EL (cell line): ENCODE measurements around the gene EDEM3.
"Not testable (repeated sequence)": the region's sequence is repeated elsewhere in the genome, so short reads cannot be mapped to it uniquely, and the experiment has no call there.

Experiments
- DNase-seq: peaks from one replicate; pipeline ENCODE4 v3.0.0-alpha.2; 2016

EDEM3 gene

DNA sequence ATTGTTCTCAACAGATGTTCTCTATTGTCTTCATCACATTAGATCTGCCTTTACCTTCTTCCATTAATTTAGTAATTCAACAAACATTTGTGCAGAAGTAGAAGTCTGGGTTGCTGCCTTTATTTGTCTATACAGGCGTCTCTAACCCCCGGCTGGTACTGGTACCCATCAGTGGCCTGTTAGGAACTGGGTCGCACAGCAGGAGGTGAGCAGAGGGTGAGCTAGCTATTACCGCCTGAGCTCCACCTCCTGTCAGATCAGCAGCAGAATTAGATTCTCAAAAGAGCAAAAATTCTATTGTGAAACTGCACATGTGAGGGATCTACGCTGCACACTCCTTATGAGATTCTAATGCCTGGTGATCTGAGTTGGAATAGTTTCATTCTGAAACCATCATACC is 12.9 kb upstream of the EDEM3 start:
- DNase-seq = no peak

DNA sequence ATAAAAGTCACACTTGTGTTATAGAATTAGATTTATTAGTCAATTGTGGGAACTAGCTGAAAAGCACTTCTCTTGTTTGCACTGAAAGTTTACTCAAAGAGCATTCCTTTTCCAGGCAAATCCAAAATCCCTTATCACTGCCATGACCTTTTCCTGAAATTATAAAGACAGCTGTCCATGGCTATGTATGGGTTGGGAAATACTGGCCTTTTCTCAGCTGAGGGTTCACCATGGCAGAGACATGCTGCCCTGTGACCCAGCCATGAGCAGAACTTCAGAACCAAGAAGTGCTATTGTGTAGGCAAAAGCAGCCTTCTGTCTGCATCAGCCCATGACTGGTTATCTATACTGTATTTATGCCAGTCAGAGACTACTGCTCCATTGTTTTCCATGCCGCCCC is 9.8 kb upstream of the EDEM3 start:
- no peak for DNase-seq

DNA sequence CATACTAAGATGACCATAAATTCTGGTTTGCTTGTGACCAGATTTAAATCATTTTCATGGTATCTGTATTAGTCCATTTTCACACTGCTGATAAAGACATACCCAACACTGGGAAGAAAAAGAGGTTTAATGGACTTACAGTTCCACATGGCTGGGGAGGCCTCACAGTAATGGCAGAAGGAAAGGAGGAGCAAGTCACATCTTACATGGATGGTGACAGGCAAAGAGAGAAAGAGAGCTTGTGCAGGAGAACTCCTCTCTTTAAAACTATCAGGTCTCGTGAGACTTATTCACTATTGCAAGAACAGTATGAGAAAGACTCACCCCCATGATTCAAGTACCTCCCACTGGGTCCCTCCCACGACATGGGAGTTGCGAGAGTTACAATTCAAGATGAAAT is 8.9 kb upstream of the EDEM3 start:
- DNase-seq = not testable (repeated sequence)

DNA sequence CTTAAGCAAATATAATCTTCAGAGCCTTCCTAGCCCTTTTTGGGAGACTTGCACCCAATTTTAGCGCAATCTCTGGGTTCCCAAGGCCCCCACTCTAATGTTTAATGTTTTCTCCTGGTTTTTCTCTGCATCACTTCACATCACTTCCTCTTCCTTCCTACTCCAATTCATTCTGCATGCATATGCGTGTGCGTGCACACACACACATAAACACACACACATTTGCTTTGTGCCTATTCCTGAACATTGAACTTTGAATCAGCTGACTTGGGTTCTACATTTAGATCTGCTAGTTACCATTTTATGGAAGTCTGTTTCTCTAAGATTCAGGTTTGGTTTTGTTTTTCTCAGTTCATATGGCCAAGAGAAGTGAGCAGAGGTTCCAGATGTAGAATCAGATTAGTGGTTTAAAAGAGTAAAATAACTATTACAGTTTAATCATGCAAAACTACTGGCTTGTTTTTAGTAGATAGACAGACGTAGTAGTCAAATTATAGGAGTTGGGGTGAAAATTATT is 7.4 kb upstream of the EDEM3 start:
- no peak for DNase-seq

DNA sequence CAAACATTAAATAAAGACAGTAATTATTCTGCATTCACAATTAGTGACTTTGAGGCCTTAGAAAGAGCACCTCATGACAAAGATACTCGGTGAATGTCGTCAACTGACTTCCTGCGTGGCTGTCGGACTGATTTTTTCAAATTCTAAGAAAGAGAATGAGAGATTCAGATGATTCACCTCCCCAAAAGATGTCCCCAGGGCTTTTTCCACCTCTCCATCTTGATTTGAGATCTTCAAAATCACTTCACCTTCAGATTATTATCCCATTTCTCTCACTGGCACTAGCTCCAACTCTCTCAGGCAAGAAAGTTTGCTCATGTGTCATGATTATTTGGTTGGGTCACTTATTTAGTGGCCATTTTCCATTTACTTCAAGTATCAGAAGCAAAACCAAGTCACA is 5.0 kb upstream of the EDEM3 start:
- DNase-seq = no peak

DNA sequence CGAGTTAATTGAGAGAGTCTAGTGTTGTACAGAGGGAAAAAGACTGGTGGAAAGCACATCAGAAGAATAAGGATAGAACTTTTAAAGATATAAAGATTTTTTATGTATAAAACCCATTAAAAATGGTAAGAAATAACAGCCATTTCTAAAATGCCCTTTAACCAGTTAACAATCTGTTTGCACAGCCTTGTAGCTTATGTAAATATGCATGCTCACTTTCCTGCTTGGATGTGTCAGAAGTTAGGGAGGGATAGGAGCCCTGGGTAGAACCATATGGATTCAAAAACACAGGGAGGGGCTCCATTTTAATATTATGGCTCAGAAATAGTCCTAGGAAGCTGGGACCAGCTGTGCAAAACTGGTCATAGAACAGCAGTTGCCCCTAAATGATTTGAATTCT is 4.5 kb upstream of the EDEM3 start:
- no peak for DNase-seq

DNA sequence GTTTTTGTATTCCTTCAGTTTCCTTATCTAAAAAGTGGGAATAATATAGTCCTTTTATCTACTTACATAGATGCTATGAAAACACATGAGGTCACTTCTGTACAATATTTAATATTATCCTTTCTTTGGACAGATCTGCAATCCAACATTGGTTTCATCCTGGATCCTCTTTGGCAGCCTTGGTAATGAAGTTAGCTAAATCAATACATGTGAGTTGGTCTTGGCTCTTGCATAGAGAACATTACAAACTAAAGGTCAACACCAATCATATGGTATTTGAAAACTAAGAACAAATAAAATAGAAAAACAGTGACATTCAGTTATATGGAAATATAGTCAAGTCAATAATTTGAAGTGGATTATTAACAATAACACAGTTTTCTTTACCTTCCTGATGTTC is 3.2 kb upstream of the EDEM3 start:
- no peak for DNase-seq

DNA sequence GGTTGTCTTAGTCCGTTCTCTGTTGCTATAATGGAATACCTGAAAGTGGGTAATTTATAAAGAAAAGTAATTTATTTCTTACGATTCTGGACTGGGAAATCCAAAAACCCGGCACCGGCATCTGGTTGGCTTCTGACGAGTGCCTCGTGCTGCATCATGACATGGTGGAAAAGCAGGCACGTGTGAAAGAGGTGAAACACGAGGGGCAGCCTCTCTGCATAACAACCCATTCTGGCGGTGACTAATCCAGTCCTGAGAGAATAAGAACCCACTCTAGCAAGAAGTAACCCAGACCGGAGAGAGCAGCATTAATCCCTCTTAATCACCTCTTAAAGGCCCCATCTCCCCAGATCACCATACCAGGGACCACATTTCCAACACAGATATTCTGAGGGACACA is 2.7 kb upstream of the EDEM3 start:
- DNase-seq = no peak

DNA sequence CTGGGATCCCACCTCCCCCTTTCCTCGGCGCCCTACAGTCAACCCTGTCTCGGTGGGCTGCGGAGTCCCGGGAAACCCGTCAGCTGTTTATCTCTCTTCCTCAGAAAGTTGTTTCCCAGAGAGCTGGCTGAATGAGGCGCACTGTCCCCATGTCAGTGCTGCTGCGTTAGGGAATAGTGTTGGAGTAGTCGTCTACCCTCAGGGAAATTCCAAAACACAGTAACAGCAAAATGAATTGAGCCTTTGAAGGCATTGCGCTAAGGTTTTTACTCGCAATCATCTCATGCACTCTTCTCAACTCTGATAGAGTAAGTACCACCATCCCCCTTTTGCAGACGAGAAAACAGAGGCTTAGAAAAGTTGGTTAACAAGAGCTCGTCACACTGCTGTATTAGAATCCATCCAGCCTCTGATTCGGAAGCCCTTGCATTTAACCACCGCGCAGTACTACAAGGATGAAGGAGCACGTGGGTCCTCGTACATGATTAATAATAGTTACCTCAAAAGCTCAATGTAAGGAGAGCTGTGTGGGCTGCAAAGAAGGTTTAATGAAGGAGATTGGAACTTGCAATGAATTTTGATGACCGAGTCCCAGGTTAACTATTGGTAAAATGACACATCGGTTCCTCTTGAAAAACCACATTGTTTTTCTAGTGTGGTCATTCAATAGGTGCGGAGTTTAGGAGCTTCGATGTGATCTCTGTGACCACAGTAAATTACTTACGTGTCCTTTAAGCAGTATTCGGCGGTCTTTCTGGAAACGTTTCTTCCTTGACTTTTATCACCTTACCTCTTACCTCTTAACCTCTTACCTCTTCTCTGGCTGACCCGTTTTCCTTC is 788 bp upstream of the EDEM3 start:
- DNase-seq = no peak

DNA sequence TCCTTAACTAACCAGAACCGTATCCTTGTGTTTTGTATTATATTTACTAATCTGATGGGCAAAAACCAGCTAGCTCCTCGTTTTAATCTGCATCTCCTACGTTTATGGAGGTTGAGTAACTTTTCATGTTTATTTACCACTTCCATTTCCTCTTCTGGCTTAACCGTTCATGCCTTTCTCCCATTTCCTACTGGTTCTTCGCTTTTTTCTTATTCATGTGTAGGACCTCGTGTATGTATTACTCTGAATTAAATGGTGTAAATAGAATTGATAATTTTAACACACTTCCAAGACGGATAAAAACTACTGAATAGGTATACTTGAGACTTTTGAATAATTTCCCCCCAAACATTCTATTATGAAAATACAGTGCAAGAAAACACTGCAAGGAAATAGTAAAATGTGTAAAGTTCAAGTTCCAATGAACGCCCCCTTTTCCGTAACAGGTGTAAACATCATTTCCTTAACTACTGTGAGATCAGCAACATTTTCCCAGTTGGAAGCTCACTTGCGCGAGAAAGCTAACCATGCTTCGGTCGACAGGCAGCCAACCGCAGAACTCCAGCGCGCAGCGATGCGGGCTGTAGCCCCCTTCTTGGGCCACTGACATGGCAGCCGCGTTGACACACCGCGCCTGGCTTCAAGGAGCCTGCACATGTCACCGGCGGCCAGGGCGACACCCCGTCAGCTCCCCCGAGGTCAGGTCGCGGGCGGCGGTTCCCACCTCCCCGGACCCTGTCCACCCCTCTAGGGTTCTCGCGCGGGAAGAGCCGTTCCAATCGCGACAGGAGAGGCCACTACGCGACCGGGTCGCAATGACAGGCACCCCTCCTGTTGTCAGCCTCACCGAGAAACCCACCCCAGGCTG is 816 bp downstream of the EDEM3 start:
- DNase-seq = peak; percentile 29

DNA sequence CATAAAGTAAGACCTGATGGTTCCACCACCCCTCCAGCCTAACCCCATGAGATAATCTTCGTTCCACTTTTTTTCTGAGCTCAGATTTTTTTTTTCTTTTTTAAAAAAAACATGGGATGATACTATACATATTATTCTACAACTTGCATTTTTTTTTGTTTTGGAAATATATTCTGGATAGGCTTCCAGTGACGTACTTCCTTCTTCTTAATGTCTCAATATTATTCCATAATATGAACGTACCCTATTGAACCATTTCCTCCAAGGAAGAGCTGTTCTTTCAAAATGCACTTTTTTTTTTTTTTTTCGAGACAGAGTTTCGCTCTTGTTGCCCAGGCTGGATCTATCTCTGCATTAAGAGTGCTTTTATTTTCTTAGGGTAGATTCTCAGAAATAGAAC is 1.5 kb downstream of the EDEM3 start:
- no peak for DNase-seq

DNA sequence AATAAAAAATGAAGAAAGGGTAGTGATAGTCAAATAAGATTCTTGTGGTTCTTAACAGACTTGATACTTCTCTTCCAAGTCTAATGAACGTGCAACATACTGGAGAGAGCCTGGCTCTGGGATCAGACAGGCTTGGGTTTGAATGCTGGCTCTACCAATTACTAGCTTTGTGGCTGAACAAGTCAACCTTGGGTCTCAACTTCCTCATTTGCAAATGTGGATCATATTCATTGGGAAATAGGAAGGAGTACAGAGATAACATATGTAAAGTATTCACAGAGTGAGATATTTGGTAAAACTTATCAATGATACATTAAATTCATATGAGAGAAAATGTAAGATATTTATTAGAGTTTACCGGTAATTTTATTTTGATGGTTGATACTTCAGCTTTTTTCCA is 2.0 kb downstream of the EDEM3 start:
- DNase-seq = no peak

DNA sequence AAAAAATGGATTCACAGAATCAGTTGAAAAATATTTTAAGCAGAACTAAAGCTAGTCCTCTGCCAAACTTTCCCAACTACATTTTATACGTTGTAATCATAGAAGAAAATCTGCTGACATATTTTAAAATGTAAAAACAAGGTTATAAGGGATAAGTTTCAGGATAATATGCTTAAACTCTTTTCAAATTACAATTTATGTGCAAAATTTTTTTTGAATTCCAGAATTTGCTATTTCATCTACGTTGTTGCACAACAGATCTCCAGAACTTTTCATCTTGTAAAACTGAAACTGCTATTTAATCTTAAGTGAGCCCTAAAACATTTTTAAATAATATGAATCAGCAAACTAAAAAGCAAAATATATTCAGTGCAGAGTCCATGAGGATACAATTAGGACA is 5.9 kb downstream of the EDEM3 start:
- DNase-seq = no peak

DNA sequence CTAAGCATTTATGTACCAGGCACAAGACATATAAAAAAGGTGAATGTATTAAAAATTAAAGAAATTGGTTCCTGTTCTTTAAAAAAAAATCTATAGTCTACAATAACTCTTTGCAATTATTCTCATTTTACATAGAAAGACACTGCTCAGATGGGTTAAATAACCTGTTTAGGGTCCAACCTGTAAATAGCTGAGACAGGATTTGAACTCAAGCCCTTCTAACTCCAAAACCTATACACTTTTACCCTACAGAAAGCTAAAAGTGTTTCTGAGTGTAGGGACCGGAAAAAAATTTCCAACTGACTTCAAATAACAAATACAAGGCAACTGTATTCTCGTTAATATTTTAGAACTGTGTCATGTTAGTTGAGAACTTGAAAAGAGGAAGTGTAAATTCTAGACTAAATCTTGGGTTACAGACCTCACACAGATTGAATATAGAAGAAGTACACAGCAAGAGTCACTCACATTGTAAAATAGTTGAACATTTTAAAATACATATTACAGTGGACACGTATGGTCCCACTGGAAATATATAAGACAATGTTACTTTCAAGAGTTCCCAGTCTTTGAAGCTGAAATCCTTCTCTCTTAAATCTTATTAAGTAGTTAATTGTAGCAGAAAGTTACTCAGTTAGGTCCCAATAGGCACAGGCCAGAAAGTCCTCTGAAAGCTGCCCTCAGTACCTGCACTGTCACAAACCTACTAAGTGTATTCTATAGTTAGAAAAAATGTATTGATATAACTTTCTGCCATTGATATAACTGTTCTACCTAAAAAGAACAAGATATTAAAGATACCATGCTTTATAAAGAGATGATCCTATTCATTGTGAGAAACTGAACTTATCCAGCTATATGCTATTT is 7.3 kb downstream of the EDEM3 start:
- no peak for DNase-seq

DNA sequence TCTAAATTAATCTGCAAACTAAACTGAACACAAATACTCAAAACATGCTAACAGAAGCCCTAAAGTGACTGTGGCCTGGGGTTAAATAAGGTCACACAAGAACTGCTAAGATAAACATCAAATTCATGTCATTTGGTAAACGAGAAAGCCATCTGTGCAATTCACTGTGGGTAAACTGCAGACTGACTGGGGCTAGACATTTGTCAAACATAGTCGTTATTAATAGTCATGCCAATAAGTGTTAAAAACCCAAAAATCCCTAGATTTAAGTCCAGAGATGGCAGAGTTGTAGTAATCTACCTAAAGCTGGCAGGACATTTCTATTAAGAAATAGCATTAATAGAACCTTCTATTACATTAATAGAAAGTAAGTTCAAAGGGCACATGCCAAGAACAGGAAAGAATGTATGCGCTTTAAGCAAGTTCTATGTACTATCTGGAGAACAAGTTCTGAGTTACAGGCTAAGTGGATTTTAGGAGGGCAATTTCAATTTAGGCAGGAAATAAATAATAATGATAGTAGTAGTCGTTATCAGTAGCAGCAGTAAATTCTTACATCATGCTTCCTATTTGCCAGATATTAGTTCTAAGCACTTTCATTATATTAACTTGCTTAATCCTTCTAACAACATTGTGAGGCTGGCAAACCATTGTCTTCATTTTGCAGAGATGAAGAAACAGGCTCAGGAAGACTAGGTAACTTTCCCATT is 8.6 kb downstream of the EDEM3 start:
- no peak for DNase-seq

DNA sequence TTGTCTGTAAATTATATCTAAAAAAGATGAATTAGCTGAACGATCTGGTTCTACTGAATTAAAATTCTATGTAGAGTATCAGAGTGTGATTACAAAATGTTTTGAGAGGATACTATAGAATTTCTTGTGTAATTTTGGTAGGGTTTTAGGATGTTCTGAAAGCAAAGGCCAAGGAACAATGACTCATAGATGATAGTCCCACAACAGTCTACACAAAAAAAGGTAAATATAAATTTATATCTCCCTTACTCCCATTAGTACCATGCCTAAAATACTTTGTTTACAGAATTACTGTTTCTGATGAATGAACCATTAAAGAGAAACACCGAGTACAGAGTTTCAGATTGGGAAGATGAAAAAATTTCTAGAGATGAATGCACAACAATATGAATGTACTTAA is 9.5 kb downstream of the EDEM3 start:
- no peak for DNase-seq

DNA sequence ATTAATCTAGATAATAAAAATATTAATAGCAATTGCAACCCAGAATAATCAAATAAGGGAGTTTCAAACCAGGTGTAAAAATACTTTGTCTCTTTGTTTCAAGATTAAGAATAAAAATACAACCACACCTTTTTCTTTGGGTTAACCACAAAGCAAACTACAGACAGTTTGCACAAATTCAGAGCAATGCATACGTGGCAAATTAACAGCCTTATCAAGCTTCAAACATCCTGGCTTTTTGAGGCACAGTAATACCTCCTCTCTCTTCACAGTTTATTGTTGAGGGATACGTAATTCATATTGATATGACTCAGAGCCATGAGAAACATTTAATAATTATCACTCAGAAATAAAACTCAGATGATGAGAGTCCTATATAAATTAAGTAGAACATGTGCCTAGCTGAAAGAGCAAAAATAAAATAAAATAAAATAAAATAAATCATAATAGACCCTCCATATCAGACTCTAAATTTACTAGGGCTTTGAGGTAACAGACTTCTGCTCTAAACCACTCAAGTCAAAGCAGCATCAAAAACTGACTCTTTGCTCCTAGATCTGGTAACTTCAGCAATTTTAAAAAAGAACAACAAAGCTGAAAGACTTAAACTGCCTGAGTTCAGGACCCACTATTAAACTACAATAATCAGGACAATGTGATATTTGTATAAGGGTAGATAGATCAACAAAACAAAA is 11.4 kb downstream of the EDEM3 start:
- DNase-seq = no peak

DNA sequence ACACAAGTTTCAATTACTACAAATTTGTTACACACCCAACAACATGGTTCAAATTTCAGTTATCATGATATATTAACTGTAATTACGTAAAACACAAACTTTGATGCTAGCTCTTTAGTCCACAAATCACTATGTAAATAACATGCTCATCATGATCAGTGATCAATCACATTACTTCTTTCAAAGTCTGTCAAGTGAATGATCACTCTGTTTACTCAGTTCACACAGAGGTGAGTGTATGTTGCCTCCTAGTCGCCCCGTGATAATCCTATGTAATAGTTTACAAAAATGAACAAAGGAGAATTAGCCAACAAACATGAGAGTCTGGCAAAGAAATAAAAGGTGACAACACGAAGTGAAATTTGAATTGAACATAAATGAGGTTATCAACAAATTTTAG is 14.3 kb downstream of the EDEM3 start:
- DNase-seq = no peak

DNA sequence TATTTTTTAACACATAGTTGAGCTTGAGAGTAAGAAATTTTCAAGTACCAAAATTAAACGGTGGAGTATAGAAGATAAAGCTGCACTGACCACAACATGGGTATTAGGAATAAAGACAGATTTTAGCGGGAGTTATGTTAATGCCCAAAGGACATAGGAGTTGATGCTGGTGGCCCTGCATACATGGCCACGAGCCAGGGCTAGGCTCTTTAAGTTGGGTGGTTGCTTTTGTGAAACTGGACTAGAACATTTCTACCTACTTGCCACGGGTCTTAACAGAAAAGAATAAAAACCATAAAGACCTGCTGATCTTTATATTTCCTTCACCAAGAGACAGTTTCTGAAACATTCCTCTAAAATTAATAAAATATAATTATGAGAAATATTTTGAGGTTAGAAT is 14.9 kb downstream of the EDEM3 start:
- no peak for DNase-seq

DNA sequence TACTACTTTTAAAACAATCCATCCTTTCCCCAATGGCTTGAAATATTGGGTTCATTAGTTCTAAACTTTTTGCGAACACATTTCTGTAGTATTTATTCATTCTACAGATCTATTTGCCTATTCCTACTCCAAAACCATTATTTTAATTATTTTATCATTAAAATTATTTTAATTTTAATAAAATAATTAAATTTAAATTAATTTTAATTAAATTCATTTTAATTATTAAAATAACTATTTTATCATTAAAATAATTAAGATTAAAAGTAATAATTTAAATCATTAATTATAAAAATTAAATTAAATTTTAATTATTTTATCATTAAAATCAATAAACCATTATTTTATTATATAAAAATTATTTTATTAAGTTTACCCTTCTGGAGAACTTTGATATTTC is 15.6 kb downstream of the EDEM3 start:
- no peak for DNase-seq

DNA sequence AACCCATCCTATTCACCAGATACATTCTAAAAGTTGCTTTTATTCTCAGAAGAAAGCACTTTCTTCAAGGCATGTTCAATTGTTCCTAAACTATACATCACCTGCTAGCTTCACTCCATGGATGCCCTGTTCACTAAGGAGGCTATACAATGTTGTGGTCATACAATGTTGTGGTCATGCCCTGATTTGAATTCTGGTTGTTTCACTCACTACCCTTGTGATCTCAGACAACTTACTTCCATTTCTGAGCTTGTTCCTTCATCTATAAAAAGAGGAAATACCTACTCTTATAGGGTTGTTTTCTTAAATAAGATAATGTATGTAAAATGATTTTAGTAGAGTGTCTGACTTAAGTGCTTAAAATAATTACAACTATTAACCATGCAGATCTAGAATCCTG is 19.7 kb downstream of the EDEM3 start:
- no peak for DNase-seq

DNA sequence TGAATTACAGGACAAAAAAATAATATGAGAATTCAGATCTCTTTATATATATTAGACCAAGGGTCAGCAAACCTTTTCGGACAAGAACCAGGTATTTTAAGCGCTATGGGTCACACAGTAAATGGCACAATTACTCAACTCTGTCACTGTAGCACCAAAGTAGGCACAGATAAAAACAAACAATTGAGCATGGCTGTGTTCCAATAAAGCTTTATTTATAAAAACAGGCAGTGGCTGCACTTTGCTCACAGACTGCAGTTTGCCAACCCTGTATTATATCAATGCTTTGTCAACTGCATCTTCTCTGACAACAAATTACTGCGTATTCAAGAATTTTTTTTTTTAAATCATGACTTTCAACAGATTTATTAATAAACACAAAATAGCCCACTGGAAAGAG is 29.8 kb downstream of the EDEM3 start:
- no peak for DNase-seq
